Astrocyte (in vitro differentiated cells and primary cell): ENCODE results near the gene TCEANC2. TPM values are rescaled to one million over a fixed set of nuclear protein-coding genes. Genes with fewer than 3 reads are reported as not detected.

Source experiments
- DNase-seq: peaks from one replicate; pipeline ENCODE4 v3.0.0-alpha.2; 2010; ENCODE audit warnings: low read depth
- FAIRE-seq: peaks from 2 replicates; lab custom pipeline; 2011; peaks lifted over from hg19 to GRCh38; lab: Jason Lieb, UNC
- H2AFZ ChIP-seq: 2 replicates; pipeline ENCODE4 v1.6.0; 2012; ENCODE audit warnings: low read depth, low read length, inconsistent platforms
- H3K27ac ChIP-seq: 2 replicates; pipeline ENCODE4 v1.5.1; 2011; ENCODE audit warnings: low read depth, low read length, inconsistent platforms
- H3K27me3 ChIP-seq: 2 replicates; pipeline ENCODE4 v1.6.0; 2011; ENCODE audit warnings: low read length, inconsistent platforms; ENCODE audit not compliant: insufficient read depth
- H3K36me3 ChIP-seq: 2 replicates; pipeline ENCODE4 v1.5.1; 2011; ENCODE audit warnings: low read length, inconsistent platforms; ENCODE audit not compliant: insufficient read depth
- H3K4me1 ChIP-seq: 2 replicates; pipeline ENCODE4 v1.5.1; 2011; ENCODE audit warnings: low read length, inconsistent platforms; ENCODE audit not compliant: insufficient read depth
- H3K4me2 ChIP-seq: 2 replicates; pipeline ENCODE4 v1.6.0; 2012; ENCODE audit warnings: low read length, inconsistent platforms
- H3K4me3 ChIP-seq: 2 replicates; pipeline ENCODE4 v1.5.1; 2011; ENCODE audit warnings: low read depth, mild to moderate bottlenecking, low read length, inconsistent platforms; ENCODE audit not compliant: insufficient read depth
- H3K79me2 ChIP-seq: 2 replicates; pipeline ENCODE4 v1.6.0; 2012; ENCODE audit warnings: mild to moderate bottlenecking, low read length, inconsistent platforms; ENCODE audit not compliant: insufficient read depth
- H3K9ac ChIP-seq: 2 replicates; pipeline ENCODE4 v1.6.0; 2012; ENCODE audit warnings: mild to moderate bottlenecking, low read length, inconsistent platforms
- H3K9me3 ChIP-seq: 2 replicates; pipeline ENCODE4 v1.5.1; 2012; ENCODE audit warnings: low read depth, mild to moderate bottlenecking, low read length, inconsistent platforms; ENCODE audit not compliant: insufficient read depth
- H4K20me1 ChIP-seq: 2 replicates; pipeline ENCODE4 v1.6.0; 2012; ENCODE audit warnings: low read length, inconsistent platforms; ENCODE audit not compliant: insufficient read depth
- H3K27ac Mint-ChIP-seq: one replicate; pipeline ENCODE4 v1.8.0; 2021; ENCODE audit warnings: mild to moderate bottlenecking, mixed read lengths; ENCODE audit not compliant: unreplicated experiment
- H3K27me3 Mint-ChIP-seq: one replicate; pipeline ENCODE4 v1.8.0; 2021; ENCODE audit warnings: low read depth, mixed read lengths; ENCODE audit not compliant: unreplicated experiment
- H3K36me3 Mint-ChIP-seq: one replicate; pipeline ENCODE4 v1.8.0; 2021; ENCODE audit warnings: low read depth, mixed read lengths; ENCODE audit not compliant: unreplicated experiment
- H3K4me1 Mint-ChIP-seq: one replicate; pipeline ENCODE4 v1.8.0; 2021; ENCODE audit warnings: low read depth, mixed read lengths; ENCODE audit not compliant: unreplicated experiment
- H3K4me3 Mint-ChIP-seq: one replicate; pipeline ENCODE4 v1.8.0; 2021; ENCODE audit warnings: mild to moderate bottlenecking, moderate library complexity, mixed read lengths; ENCODE audit not compliant: unreplicated experiment
- H3K9me3 Mint-ChIP-seq: one replicate; pipeline ENCODE4 v1.8.0; 2021; ENCODE audit warnings: mild to moderate bottlenecking, mixed read lengths; ENCODE audit not compliant: unreplicated experiment
- EZH2 ChIP-seq: IDR thresholded peaks from 2 replicates; pipeline ENCODE4 v1.6.1; 2012; ENCODE audit warnings: mild to moderate bottlenecking, low read length, inconsistent platforms; ENCODE audit not compliant: insufficient read depth
- total RNA-seq: library from RNA; stranded (reverse); gene quantifications from 2 replicates; pipeline ENCODE4 v1.2.1, GENCODE V29; 2021
- TF ChIP-seq, protein P1 (sequence below): IDR thresholded peaks from 2 replicates; pipeline ENCODE4 v1.5.1; 2011; ENCODE audit warnings: low read depth, mild to moderate bottlenecking, inconsistent platforms, low read length, moderate library complexity; ENCODE audit not compliant: insufficient read depth

The TCEANC2 gene
- total RNA-seq, 1 donor from 2014 or later = 4.6 TPM

DNA sequence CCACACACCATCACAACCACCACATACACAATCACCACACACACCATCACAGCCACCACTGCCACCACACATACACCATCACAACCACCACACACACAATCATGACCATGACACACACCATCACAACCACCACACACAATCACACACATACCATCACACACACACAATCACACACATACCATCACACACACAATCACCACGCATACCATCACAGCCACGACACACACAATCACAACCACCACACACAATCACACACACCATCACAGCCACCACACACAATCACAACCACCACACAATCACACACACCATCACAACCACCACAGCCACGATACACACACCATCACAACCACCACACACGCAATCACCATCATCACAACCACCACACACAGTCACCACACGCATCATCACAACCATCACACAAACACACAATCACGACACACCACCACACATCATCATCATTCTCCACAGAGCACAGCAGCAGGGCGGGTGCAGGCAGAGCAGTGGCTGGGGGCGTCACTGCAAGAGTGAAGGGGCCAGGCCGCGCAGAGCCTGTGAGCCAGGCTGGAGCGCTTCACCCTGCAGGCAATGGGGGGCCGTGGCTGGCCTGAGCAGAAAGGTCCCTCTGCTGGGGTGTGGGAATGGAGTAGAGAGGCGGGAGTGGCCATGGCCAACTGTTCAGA, 66.8 kb downstream of the TCEANC2 start:
- peak; percentile 65 for FAIRE-seq
- DNase-seq = no peak

DNA sequence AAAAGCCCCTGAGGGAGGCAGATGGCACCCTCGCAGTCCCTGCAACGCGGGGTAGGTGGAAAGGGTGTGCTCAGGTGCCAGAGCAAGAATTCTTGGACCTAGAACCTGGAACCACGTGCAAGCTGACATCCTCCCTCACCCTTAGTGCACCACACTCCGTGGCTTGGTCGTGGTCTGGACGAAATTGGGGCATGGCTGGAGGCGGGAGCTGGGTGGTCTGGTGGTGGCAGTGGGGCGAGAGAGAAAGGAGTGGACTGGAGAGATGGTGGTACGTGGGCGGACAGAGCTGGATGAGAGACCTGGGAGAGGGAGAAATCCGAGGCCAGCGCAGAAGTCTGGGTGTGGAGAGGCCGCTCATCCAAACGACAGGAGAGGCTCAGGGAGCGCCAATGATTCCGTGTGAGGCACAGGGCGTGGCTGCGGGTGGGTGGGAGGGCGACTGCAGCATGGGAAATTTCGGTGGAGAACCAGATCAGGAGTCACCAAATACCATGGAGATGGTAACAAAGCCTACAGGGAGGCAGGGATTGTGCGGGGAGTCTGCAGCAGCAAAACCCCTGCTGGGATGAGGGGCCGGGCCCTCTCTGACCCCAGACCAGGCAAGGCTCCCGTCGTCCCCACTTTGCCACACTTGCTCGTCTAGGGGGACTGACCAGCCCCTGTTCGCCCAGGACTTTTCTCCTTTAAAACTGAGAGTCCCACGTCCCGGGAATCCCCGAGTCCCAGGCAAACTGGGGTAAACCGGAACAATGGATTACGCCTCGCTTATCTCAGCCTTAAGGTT, 67.5 kb downstream of the TCEANC2 start:
- H3K27ac ChIP-seq = peak overlapping the region; percentile 83
- no peaks in the 10 kb centered on the region for H4K20me1 ChIP-seq
- peaks cover 11% of the 10 kb centered on the region for H3K4me1 Mint-ChIP-seq
- H3K9me3 Mint-ChIP-seq = no peaks in the 10 kb centered on the region
- H3K36me3 Mint-ChIP-seq = no peaks in the 10 kb centered on the region
- no peaks in the 10 kb centered on the region for H3K9me3 ChIP-seq
- no peaks in the 10 kb centered on the region for H3K79me2 ChIP-seq
- peak overlapping the region; percentile 55 for H3K27ac Mint-ChIP-seq
- H3K4me3 ChIP-seq = peak overlapping the region; percentile 26
- peaks cover 34% of the 10 kb centered on the region for H3K4me1 ChIP-seq
- H3K27me3 ChIP-seq = peaks cover 4% of the 10 kb centered on the region
- no peak for FAIRE-seq
- H3K27me3 Mint-ChIP-seq = peaks cover 16% of the 10 kb centered on the region
- TF ChIP-seq EZH2 = no peak
- TF ChIP-seq, protein P1, sequence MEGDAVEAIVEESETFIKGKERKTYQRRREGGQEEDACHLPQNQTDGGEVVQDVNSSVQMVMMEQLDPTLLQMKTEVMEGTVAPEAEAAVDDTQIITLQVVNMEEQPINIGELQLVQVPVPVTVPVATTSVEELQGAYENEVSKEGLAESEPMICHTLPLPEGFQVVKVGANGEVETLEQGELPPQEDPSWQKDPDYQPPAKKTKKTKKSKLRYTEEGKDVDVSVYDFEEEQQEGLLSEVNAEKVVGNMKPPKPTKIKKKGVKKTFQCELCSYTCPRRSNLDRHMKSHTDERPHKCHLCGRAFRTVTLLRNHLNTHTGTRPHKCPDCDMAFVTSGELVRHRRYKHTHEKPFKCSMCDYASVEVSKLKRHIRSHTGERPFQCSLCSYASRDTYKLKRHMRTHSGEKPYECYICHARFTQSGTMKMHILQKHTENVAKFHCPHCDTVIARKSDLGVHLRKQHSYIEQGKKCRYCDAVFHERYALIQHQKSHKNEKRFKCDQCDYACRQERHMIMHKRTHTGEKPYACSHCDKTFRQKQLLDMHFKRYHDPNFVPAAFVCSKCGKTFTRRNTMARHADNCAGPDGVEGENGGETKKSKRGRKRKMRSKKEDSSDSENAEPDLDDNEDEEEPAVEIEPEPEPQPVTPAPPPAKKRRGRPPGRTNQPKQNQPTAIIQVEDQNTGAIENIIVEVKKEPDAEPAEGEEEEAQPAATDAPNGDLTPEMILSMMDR = no peak
- peak overlapping the region; percentile 79 for H2AFZ ChIP-seq
- H3K9ac ChIP-seq = peak overlapping the region; percentile 71
- no peaks in the 10 kb centered on the region for H3K36me3 ChIP-seq
- no peak overlapping the region for H3K4me3 Mint-ChIP-seq
- DNase-seq = peak; percentile 24
- H3K4me2 ChIP-seq = peak overlapping the region; percentile 79

More for the DNA sequence above, 66.8 kb downstream of the TCEANC2 start:
- no peaks in the 10 kb centered on the region for H3K36me3 ChIP-seq
- no peaks in the 10 kb centered on the region for H3K79me2 ChIP-seq
- Mint-ChIP-seq H3K4me3 (no peak overlapping the region), H3K9me3 (no peaks in the 10 kb centered on the region), H3K27me3 (peaks cover 16% of the 10 kb centered on the region), H3K4me1 (peaks cover 11% of the 10 kb centered on the region), H3K36me3 (no peaks in the 10 kb centered on the region), H3K27ac (no peak overlapping the region)
- no peak for TF ChIP-seq EZH2
- TF ChIP-seq, protein P1 = no peak
- peaks cover 34% of the 10 kb centered on the region for H3K4me1 ChIP-seq
- no peaks in the 10 kb centered on the region for H4K20me1 ChIP-seq
- H3K4me3 ChIP-seq = no peak overlapping the region
- H3K4me2 ChIP-seq = no peak overlapping the region
- H3K27ac ChIP-seq = no peak overlapping the region
- no peaks in the 10 kb centered on the region for H3K9me3 ChIP-seq
- H3K27me3 ChIP-seq = peaks cover 4% of the 10 kb centered on the region
- no peak overlapping the region for H3K9ac ChIP-seq
- H2AFZ ChIP-seq = no peak overlapping the region
